Choroid plexus epithelial cell (primary cell): ENCODE results near the gene CCDC178.
"Not testable (repeated sequence)": the region's sequence is repeated elsewhere in the genome, so short reads cannot be mapped to it uniquely, and the experiment has no call there.

ENCODE experiments used
- DNase-seq: peaks from one replicate; pipeline ENCODE4 v3.0.0-alpha.2; 2010; ENCODE audit warnings: low read depth
- H3K4me3 ChIP-seq: 2 replicates; pipeline ENCODE4 v1.5.1; 2011; ENCODE audit warnings: low read depth, mild to moderate bottlenecking, control low read depth, low read length, moderate library complexity
- TF ChIP-seq, protein P1 (sequence below): conservative IDR thresholded peaks from 2 replicates; pipeline ENCODE4 v1.5.1; 2011; ENCODE audit warnings: low read depth, mild to moderate bottlenecking, control low read depth, inconsistent platforms, low read length, moderate library complexity

CCDC178 gene

DNA sequence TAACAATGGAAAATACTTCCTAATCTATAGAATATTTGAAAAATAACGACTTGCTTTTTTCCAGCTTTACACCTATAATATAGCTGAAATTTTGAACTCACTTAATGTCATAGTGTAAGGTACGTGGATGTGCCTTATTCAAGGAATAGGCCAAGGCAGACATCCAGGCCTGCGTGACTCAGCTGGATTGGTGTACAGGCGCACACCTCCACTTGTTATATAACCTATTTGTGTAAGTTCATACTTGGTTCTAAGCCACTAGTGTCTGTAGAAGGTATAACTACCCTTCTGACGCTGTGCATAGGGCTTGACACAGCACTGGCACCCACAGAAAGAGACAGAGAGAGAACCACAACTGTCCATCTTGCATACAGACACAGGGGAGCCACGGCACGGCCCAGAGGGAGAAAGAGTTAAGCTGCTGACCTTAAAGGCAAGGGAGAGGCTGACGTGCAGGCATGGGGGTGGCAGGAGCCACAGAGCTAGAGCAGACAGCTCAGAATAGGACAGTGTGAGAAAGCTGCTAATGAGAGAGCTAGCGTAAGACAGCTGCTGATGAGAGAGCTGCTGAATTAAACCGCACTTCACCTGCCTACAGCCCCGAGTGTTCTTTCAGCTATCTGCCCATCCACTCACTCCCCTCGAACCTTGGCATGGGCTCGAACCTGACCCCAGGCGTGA, 16.1 kb downstream of the CCDC178 start:
- H3K4me3 ChIP-seq, result no peak overlapping the region
- TF ChIP-seq, protein P1, sequence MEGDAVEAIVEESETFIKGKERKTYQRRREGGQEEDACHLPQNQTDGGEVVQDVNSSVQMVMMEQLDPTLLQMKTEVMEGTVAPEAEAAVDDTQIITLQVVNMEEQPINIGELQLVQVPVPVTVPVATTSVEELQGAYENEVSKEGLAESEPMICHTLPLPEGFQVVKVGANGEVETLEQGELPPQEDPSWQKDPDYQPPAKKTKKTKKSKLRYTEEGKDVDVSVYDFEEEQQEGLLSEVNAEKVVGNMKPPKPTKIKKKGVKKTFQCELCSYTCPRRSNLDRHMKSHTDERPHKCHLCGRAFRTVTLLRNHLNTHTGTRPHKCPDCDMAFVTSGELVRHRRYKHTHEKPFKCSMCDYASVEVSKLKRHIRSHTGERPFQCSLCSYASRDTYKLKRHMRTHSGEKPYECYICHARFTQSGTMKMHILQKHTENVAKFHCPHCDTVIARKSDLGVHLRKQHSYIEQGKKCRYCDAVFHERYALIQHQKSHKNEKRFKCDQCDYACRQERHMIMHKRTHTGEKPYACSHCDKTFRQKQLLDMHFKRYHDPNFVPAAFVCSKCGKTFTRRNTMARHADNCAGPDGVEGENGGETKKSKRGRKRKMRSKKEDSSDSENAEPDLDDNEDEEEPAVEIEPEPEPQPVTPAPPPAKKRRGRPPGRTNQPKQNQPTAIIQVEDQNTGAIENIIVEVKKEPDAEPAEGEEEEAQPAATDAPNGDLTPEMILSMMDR, result no peak
- no peak for DNase-seq

DNA sequence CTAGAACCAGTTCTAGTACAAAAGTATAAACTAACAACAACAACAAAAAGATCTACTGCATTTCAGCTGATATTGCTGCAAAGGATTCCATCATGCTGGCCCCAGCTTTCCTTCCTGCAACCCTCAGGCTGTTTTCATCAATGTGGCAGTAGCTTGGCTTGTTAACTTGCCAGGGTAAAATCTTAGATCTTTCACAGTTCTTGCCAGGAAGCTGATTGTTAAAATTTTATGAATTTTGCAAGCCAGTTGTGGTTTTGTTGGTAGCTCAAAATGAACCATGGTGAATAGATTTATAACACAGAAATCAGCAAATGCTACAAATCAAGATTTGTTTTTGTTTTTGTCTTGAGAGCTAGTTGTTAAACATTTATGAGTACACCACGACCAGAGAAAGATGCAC, 19.3 kb downstream of the CCDC178 start:
- no peak overlapping the region for H3K4me3 ChIP-seq
- DNase-seq, result no peak
- TF ChIP-seq, protein P1, result no peak

DNA sequence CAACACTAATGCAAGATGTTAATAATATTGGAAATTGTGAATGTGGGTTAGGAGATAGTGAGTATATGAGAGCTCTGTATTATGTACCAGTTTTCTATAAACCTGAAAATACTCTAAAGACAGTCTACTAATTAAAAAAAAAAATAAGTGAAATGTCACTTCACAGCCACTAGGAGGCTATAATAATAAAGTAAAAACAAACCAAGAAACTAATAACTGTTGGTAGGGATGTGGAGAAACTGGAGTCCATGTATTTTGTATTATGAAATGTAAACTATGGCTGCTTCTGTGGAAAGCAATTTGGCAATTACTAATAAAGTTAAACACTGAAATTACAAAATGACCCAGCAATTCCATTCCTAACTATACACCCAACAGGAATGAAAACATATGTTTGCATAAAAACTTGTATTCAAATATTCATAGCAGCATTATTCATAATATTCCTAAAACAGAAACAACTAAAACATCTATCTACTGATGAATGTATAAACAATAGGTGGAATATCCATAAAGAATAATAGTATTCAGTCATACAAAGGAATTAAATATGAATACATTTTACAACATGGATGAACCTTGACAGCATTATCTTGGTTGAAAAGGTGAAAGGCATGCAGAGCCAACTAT, 36.2 kb downstream of the CCDC178 start:
- H3K4me3 ChIP-seq, result no peak overlapping the region
- peak; percentile 4 for DNase-seq
- TF ChIP-seq, protein P1, result peak; percentile 46

DNA sequence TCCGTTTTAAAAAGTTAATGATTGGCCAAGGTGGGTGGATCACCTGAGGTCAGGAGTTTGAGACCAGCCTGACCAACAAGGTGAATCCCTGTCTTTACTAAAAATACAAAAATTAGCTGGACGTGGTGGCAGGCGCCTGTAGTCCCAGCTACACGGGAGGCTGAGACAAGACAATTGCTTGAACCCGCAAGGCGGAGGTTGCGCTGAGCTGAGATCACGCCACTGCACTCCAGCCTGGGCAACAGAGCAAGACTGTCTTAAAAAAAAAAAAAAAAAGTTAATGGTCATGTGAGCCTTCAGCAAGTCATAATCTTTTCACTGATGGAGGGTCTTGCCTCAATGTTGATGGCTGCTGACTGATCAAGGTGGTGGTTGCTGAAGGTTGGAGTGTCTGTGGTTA, 41.6 kb downstream of the CCDC178 start:
- H3K4me3 ChIP-seq, DNase-seq: not testable (repeated sequence)

- TF ChIP-seq, protein P1, result no peak
- DNase-seq, result no peak
- H3K4me3 ChIP-seq, result no peak overlapping the region
Observed at GRCh38 chr18:33375829-33376228, 64.7 kb downstream of the CCDC178 start.

DNA sequence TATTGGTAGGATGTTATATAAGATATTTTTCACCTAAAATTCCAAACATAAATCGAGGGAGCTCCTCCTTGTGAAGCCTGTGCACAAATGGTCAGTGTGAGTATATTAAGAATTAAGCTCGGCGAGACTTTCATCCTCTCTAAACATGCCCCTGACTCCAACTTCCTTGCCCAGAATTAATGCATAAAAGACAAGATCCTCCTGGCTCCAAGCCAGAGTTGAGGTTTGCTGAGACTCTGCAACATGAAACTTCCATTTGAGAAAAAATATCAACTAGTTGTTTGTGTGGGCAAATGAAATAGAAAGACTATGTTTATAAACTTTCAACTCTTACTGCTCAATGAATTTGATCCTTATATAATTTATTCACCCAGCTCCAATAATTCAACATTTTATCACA, 68.1 kb downstream of the CCDC178 start:
- TF ChIP-seq, protein P1, result no peak
- H3K4me3 ChIP-seq, result no peak overlapping the region
- DNase-seq, result peak; percentile 16

DNA sequence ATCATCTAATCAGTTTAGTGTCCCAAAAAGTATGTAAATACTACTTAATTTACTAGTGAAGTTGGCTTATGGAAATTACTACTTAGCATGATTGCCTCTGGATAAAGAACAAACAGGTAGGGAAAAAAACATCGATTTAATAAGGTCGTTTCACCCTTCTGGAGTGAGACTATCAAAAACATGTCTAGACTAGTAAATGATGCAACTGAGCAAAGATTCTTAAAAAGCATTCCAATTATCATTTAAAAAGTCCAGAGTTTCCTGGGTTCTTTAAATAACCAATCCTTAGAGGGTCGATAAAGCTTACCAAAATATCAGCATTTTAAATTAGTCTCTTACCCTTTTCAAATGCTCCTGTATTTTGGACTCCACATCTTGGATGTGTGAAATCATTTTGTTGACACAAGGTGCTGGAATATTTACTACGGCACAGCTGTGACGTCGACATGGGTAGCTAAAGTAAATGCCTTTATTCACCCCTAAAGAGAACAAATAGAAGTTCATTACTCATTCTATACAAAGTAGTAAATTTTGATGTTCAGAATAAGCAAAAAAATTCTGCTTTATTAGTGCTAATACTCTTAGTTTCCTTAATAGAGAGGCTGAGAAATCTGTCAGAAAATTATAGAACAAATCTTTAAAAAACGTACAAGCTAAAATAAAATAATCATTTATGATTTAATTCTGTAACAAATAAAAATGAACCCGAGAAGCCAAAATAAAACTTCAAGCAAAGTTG, 70.6 kb downstream of the CCDC178 start:
- TF ChIP-seq, protein P1, result no peak
- H3K4me3 ChIP-seq, result no peak overlapping the region
- DNase-seq, result no peak
